ENCODE measurements around the gene NGDN. TPM values are rescaled to one million over a fixed set of nuclear protein-coding genes. Genes with fewer than 3 reads are reported as not detected.

NGDN gene
- polyA plus RNA-seq, 1 of the 3 experiments (the other 2 are of a cell fraction) = 64.3 TPM

DNA sequence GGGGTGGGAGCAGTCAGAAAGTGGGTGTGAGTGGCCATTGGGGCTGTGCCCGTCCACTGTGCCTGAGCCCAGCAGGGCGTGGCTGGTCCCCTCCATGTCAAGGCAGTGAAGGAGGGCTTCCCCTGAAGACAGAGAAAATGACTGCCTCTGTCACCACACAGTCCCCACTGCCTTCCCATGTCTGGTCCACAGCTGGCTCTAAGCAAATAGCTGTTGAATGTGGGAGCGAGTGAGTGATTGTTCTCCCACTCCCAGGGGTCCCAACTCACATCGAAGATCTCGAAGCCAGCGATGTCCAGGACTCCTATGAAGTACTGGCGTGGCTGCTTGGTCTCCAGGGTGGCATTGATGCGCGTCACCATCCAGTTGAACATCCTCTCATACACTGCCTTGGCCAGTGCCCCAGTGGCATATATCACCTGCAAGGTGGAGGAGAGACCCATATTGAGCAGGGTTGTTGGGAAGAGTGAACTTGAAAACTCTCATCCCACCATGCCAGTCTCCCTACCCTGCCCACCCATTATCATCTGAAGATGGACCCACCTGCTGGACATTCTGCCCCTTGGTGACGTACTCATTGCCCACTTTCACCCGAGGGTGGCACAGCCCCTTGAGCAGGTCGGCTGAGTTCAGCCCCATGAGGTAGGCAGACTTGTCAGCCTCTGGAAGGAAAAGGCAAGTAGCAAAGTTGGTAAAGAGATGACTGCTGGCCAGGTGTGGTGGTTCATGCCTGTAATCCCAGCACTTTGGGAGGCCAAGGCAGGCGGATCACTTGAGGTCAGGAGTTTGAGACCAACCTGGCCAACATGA is 40.6 kb upstream of the NGDN start:
- ChIA-PET POLR2A (no interaction called here), CTCF (interaction anchor here (1.1 kb wide), 1 partner anchor 49 kb away, joined by 3 read pairs; no protein-coding TSS in a partner anchor)
- no peak overlapping the region for H3K27ac ChIP-seq (ENCODE audit: low read depth in 2 of 2, low read length in 1 of 2)
- no peak overlapping the region for H2AFZ ChIP-seq (ENCODE audit: low read depth)
- no peak overlapping the region for H3K4me3 ChIP-seq (ENCODE audit: low read depth in 2 of 2, low read length in 1 of 2)
- no peaks in the 10 kb centered on the region for H4K20me1 ChIP-seq (ENCODE audit: insufficient read depth)
- no peaks in the 10 kb centered on the region for H3F3A ChIP-seq (replicated peaks; ENCODE audit: insufficient read depth)
- no peak for DNase-seq
- H3K27me3 ChIP-seq (ENCODE audit: insufficient read depth) = peaks cover 6% of the 10 kb centered on the region; the same call in 1 of the 2 replicates
- 29% methylated on average over 13 of the region's 13 CpGs for WGBS (ENCODE audit: low lambda C conversion rate)
- no peaks in the 10 kb centered on the region for H3K36me3 ChIP-seq (replicated peaks in 1 of 2; ENCODE audit: control insufficient read depth in 1 of 2, insufficient read depth in 2 of 2, low read length in 1 of 2)
- TF ChIP-seq, protein P1, sequence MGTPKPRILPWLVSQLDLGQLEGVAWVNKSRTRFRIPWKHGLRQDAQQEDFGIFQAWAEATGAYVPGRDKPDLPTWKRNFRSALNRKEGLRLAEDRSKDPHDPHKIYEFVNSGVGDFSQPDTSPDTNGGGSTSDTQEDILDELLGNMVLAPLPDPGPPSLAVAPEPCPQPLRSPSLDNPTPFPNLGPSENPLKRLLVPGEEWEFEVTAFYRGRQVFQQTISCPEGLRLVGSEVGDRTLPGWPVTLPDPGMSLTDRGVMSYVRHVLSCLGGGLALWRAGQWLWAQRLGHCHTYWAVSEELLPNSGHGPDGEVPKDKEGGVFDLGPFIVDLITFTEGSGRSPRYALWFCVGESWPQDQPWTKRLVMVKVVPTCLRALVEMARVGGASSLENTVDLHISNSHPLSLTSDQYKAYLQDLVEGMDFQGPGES (IDR thresholded peaks at IDR 0.05; ENCODE audit: low read depth, low read length) = no peak
- TF ChIP-seq EZH2phosphoT487 (IDR thresholded peaks at IDR 0.05; ENCODE audit: borderline replicate concordance, low read depth) = no peak
- no peak for TF ChIP-seq RXRA (IDR thresholded peaks at IDR 0.05; ENCODE audit: borderline replicate concordance, low read depth)
- TF ChIP-seq, protein P2, sequence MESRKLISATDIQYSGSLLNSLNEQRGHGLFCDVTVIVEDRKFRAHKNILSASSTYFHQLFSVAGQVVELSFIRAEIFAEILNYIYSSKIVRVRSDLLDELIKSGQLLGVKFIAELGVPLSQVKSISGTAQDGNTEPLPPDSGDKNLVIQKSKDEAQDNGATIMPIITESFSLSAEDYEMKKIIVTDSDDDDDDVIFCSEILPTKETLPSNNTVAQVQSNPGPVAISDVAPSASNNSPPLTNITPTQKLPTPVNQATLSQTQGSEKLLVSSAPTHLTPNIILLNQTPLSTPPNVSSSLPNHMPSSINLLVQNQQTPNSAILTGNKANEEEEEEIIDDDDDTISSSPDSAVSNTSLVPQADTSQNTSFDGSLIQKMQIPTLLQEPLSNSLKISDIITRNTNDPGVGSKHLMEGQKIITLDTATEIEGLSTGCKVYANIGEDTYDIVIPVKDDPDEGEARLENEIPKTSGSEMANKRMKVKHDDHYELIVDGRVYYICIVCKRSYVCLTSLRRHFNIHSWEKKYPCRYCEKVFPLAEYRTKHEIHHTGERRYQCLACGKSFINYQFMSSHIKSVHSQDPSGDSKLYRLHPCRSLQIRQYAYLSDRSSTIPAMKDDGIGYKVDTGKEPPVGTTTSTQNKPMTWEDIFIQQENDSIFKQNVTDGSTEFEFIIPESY (IDR thresholded peaks at IDR 0.05; ENCODE audit: borderline replicate concordance, low read depth) = no peak
- no peak for TF ChIP-seq RAD21 (IDR thresholded peaks at IDR 0.05; ENCODE audit: low read length)
- TF ChIP-seq MXI1 (IDR thresholded peaks at IDR 0.05; ENCODE audit: low read depth, low read length) = no peak
- no peak for TF ChIP-seq JUND (IDR thresholded peaks at IDR 0.05)
- TF ChIP-seq, protein P3, sequence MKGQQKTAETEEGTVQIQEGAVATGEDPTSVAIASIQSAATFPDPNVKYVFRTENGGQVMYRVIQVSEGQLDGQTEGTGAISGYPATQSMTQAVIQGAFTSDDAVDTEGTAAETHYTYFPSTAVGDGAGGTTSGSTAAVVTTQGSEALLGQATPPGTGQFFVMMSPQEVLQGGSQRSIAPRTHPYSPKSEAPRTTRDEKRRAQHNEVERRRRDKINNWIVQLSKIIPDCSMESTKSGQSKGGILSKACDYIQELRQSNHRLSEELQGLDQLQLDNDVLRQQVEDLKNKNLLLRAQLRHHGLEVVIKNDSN (IDR thresholded peaks at IDR 0.05; ENCODE audit: borderline replicate concordance, low read depth) = no peak
- TF ChIP-seq YY1 (IDR thresholded peaks at IDR 0.05; ENCODE audit: low read depth) = no peak
- no peak for TF ChIP-seq SMC3 (IDR thresholded peaks at IDR 0.05; ENCODE audit: low read depth, low read length)
- TF ChIP-seq SIN3A (IDR thresholded peaks at IDR 0.05; ENCODE audit: borderline replicate concordance, low read depth, low read length) = no peak
- TF ChIP-seq CHD2 (IDR thresholded peaks at IDR 0.05; ENCODE audit: low read length, partially characterized antibody) = no peak
- no peak for TF ChIP-seq NRF1 (IDR thresholded peaks at IDR 0.05; ENCODE audit: low read depth, low read length)
- TF ChIP-seq, protein P4, sequence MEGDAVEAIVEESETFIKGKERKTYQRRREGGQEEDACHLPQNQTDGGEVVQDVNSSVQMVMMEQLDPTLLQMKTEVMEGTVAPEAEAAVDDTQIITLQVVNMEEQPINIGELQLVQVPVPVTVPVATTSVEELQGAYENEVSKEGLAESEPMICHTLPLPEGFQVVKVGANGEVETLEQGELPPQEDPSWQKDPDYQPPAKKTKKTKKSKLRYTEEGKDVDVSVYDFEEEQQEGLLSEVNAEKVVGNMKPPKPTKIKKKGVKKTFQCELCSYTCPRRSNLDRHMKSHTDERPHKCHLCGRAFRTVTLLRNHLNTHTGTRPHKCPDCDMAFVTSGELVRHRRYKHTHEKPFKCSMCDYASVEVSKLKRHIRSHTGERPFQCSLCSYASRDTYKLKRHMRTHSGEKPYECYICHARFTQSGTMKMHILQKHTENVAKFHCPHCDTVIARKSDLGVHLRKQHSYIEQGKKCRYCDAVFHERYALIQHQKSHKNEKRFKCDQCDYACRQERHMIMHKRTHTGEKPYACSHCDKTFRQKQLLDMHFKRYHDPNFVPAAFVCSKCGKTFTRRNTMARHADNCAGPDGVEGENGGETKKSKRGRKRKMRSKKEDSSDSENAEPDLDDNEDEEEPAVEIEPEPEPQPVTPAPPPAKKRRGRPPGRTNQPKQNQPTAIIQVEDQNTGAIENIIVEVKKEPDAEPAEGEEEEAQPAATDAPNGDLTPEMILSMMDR (IDR thresholded peaks at IDR 0.05) = no peak
- no peak for TF ChIP-seq NFIC (IDR thresholded peaks at IDR 0.05; ENCODE audit: borderline replicate concordance)
- no peaks in the 10 kb centered on the region for H3K9me2 ChIP-seq
- no peak overlapping the region for H3K9ac ChIP-seq
- no peaks in the 10 kb centered on the region; a peak in 1 of 4 replicates for H3K4me1 ChIP-seq (ENCODE audit: control insufficient read depth in 1 of 2, insufficient read depth in 2 of 2, low read depth in 1 of 2, low read length in 1 of 2)
- H3K9me3 ChIP-seq = no peaks in the 10 kb centered on the region
- H3K79me2 ChIP-seq (ENCODE audit: insufficient read depth) = no peaks in the 10 kb centered on the region
- H3K4me2 ChIP-seq = no peak overlapping the region

Measured in SK-N-SH (cell line).